Naive thymus-derived CD8-positive, alpha-beta T cell (primary cell): Measurements from ENCODE around the gene RNU6-9. TPM values are rescaled to one million over a fixed set of nuclear protein-coding genes. Genes with fewer than 3 reads are reported as not detected.
A peak's percentile ranks its signal among the peaks of the same experiment; 100 is the strongest.

Source experiments
- ATAC-seq, 2 donors: fragments of 150-1000 bp; cut with Tn5 transposase in 1 of 2; sonication (Bioruptor Pico), chemical (Tn5 transposase) in 1 of 2; 1 replicate in 1 of 2; 2 replicates in 1 of 2; pipeline ENCODE4 v1.10.0; 2021; ENCODE audit warnings: mild to moderate bottlenecking in 2 of 2, moderate library complexity in 2 of 2
- POLR2A ChIA-PET: fragments of 350-600 bp; sonication (Branson Sonifier 250); formaldehyde crosslinking; loops from one replicate; lab custom pipeline; 2021; ENCODE audit warnings: antibody characterized with exemption; lab: Charles Lee
- DNase-seq, 10 donors: peaks; one replicate each; pipeline versions ENCODE4 v3.0.0 to v3.0.0-alpha.2; 2020 to 2022
- H3K27ac Mint-ChIP-seq, 10 donors: one replicate each; pipeline ENCODE4 v1.8.0; 2020 to 2022; ENCODE audit warnings: mild to moderate bottlenecking in 10 of 10, mixed read lengths in 10 of 10, moderate library complexity in 4 of 10, inconsistent platforms in 1 of 10
- H3K27me3 Mint-ChIP-seq, 5 donors: one replicate each; pipeline ENCODE4 v1.8.0; 2021 to 2022; ENCODE audit warnings: mixed read lengths in 5 of 5
- H3K36me3 Mint-ChIP-seq, 3 donors: one replicate each; pipeline ENCODE4 v1.8.0; 2020 to 2022; ENCODE audit warnings: mixed read lengths in 3 of 3, mild to moderate bottlenecking in 2 of 3, inconsistent platforms in 1 of 3
- H3K4me1 Mint-ChIP-seq, 4 donors: one replicate each; pipeline ENCODE4 v1.8.0; 2021 to 2022; ENCODE audit warnings: mixed read lengths in 4 of 4
- H3K4me3 Mint-ChIP-seq, 10 donors: one replicate each; pipeline ENCODE4 v1.8.0; 2020 to 2022; ENCODE audit warnings: mild to moderate bottlenecking in 10 of 10, mixed read lengths in 10 of 10, moderate library complexity in 6 of 10, inconsistent platforms in 1 of 10
- H3K9me3 Mint-ChIP-seq, 9 donors: one replicate each; pipeline ENCODE4 v1.8.0; 2020 to 2022; ENCODE audit warnings: mixed read lengths in 9 of 9, mild to moderate bottlenecking in 3 of 9, inconsistent platforms in 1 of 9, moderate library complexity in 1 of 9
- polyA plus RNA-seq, 3 donors: library from polyadenylated mRNA; unstranded; fragments of 300-500 nt; fragmentation: Illumina TruSeq; gene quantifications; one replicate each; pipeline ENCODE4 v1.2.3, GENCODE V29; 2021
- total RNA-seq, 8 experiments: library from RNA in 2 of 8; stranded (reverse) in 2 of 8; gene quantifications; one replicate each; pipeline ENCODE4 v1.2.3 and lab custom pipeline; 2021 to 2026

Gene RNU6-9
- total and polyA plus RNA-seq, 5 experiments from 2014 or later, result not detected

GRCh38 chr19:896434-896833 lies 3.1 kb downstream of the RNU6-9 start:
- H3K9me3 Mint-ChIP-seq, result no peaks in the 10 kb centered on the region
- peaks cover 6 to 46% (median 20%) of the 10 kb centered on the region in 4 donors for H3K4me1 Mint-ChIP-seq
- POLR2A ChIA-PET, result interaction anchor here (0.8 to 14.3 kb wide), 6 partner anchors 9 to 33 kb away, joined by 3 to 376 read pairs (median 6); no protein-coding TSS in a partner anchor
- no peak overlapping the region for H3K4me3 Mint-ChIP-seq
- peak overlapping the region in 5 of 10 donors; percentile 21 to 57 (median 51) for H3K27ac Mint-ChIP-seq
- DNase-seq (no peak), ATAC-seq (no peak)
- peaks cover 0 to 6% (median 0%) of the 10 kb centered on the region in 5 donors for H3K27me3 Mint-ChIP-seq
- H3K36me3 Mint-ChIP-seq, result peaks cover 0 to 30% (median 6%) of the 10 kb centered on the region in 3 donors

- Mint-ChIP-seq H3K27ac (peak overlapping the region in 7 of 10 donors; percentile 8 to 57 (median 51)), H3K4me3 (no peak overlapping the region), H3K4me1 (peaks cover 6 to 45% (median 19%) of the 10 kb centered on the region in 4 donors), H3K9me3 (no peaks in the 10 kb centered on the region), H3K36me3 (peaks cover 0 to 32% (median 6%) of the 10 kb centered on the region in 3 donors), H3K27me3 (peaks cover 0 to 6% (median 0%) of the 10 kb centered on the region in 5 donors)
- ATAC-seq (no peak), DNase-seq (no peak)
- POLR2A ChIA-PET, result interaction anchor here (0.6 to 14.3 kb wide), 8 partner anchors 9 to 33 kb away, joined by 3 to 376 read pairs (median 6); no protein-coding TSS in a partner anchor
These were observed 3.7 kb downstream of the RNU6-9 start for GRCh38 chr19:896999-897398.

GRCh38 chr19:897442-898039 lies 4.3 kb downstream of the RNU6-9 start:
- ATAC-seq, result no peak
- peaks cover 6 to 45% (median 17%) of the 10 kb centered on the region in 4 donors for H3K4me1 Mint-ChIP-seq
- POLR2A ChIA-PET, result interaction anchor here (0.6 to 14.3 kb wide), 6 partner anchors 8 to 32 kb away, joined by 4 to 376 read pairs (median 8); no protein-coding TSS in a partner anchor

GRCh38 chr19:898663-899062 lies 5.4 kb downstream of the RNU6-9 start:
- H3K9me3 Mint-ChIP-seq, result no peaks in the 10 kb centered on the region
- H3K36me3 Mint-ChIP-seq, result peaks cover 0 to 38% (median 4%) of the 10 kb centered on the region in 3 donors
- peak overlapping the region in 6 of 10 donors; percentile 7 to 54 (median 44) for H3K4me3 Mint-ChIP-seq
- POLR2A ChIA-PET, result interaction anchor here (0.7 to 14.3 kb wide), 6 partner anchors 7 to 85 kb away, joined by 3 to 376 read pairs (median 3); no protein-coding TSS in a partner anchor
- DNase-seq, result peak in 8 of 10 donors; percentile 47 to 84 (median 63)
- H3K4me1 Mint-ChIP-seq, result peaks cover 2 to 42% (median 11%) of the 10 kb centered on the region in 4 donors
- H3K27me3 Mint-ChIP-seq, result peaks cover 0 to 3% (median 0%) of the 10 kb centered on the region in 5 donors
- H3K27ac Mint-ChIP-seq, result peak overlapping the region in 9 of 10 donors; percentile 38 to 92 (median 83)
- ATAC-seq, result peak; percentile 63 to 66

More at GRCh38 chr19:897442-898039, 4.3 kb downstream of the RNU6-9 start:
- Mint-ChIP-seq H3K27me3 (peaks cover 0 to 6% (median 0%) of the 10 kb centered on the region in 5 donors), H3K27ac (peak overlapping the region in 8 of 10 donors; percentile 9 to 69 (median 36)), H3K4me3 (peak overlapping the region in 1 of 10 donors; percentile 30), H3K9me3 (no peaks in the 10 kb centered on the region), H3K36me3 (peaks cover 0 to 34% (median 6%) of the 10 kb centered on the region in 3 donors)
- DNase-seq, result no peak

- peaks cover 5 to 40% (median 13%) of the 10 kb centered on the region in 4 donors for H3K4me1 Mint-ChIP-seq
- H3K36me3 Mint-ChIP-seq, result peaks cover 0 to 43% (median 4%) of the 10 kb centered on the region in 3 donors
- DNase-seq (no peak), ATAC-seq (no peak)
- POLR2A ChIA-PET, result interaction anchor here (1.1 to 14.3 kb wide), 4 partner anchors 7 to 34 kb away, joined by 3 to 376 read pairs (median 79); partner anchors contain the start of genes KISS1R and R3HDM4
- peaks cover 0 to 3% (median 0%) of the 10 kb centered on the region in 5 donors for H3K27me3 Mint-ChIP-seq
- H3K27ac Mint-ChIP-seq, result peak overlapping the region in 3 of 10 donors; percentile 48 to 89 (median 64)
- H3K9me3 Mint-ChIP-seq, result no peaks in the 10 kb centered on the region
- no peak overlapping the region for H3K4me3 Mint-ChIP-seq
These were observed 6.2 kb downstream of the RNU6-9 start for GRCh38 chr19:899336-900042.

- peaks cover 0 to 3% (median 0%) of the 10 kb centered on the region in 5 donors for H3K27me3 Mint-ChIP-seq
- H3K4me3 Mint-ChIP-seq, result no peak overlapping the region
- H3K36me3 Mint-ChIP-seq, result peaks cover 0 to 43% (median 4%) of the 10 kb centered on the region in 3 donors
- peak in 1 of 2 donors; percentile 8 for ATAC-seq
- POLR2A ChIA-PET, result interaction anchor here (11.8 to 14.3 kb wide), 2 partner anchors 6 to 17 kb away, joined by 155 to 376 read pairs; partner anchors contain the start of genes KISS1R and R3HDM4
- H3K4me1 Mint-ChIP-seq, result peaks cover 5 to 43% (median 14%) of the 10 kb centered on the region in 4 donors
- no peaks in the 10 kb centered on the region for H3K9me3 Mint-ChIP-seq
- peak overlapping the region in 2 of 10 donors; percentile 64 to 83 for H3K27ac Mint-ChIP-seq
- no peak for DNase-seq
These were observed 6.7 kb downstream of the RNU6-9 start for GRCh38 chr19:900043-900301.

- H3K9me3 Mint-ChIP-seq, result no peaks in the 10 kb centered on the region
- H3K27me3 Mint-ChIP-seq, result peaks cover 0 to 3% (median 0%) of the 10 kb centered on the region in 5 donors
- peak; percentile 33 to 62 for ATAC-seq
- peaks cover 0 to 43% (median 4%) of the 10 kb centered on the region in 3 donors for H3K36me3 Mint-ChIP-seq
- POLR2A ChIA-PET, result interaction anchor here (2.8 to 14.3 kb wide), 5 partner anchors 5 to 37 kb away, joined by 10 to 376 read pairs (median 155); partner anchors contain the start of genes KISS1R, MED16, R3HDM4 and RNU6-9
- H3K4me1 Mint-ChIP-seq, result peaks cover 5 to 46% (median 15%) of the 10 kb centered on the region in 4 donors
- no peak overlapping the region for H3K4me3 Mint-ChIP-seq
- peak overlapping the region in 5 of 10 donors; percentile 38 to 83 (median 51) for H3K27ac Mint-ChIP-seq
- DNase-seq, result peak in 2 of 10 donors; percentile 39 to 74
These were observed 7.2 kb downstream of the RNU6-9 start for GRCh38 chr19:900302-901111.

GRCh38 chr19:901216-902092 lies 8.2 kb downstream of the RNU6-9 start:
- DNase-seq (no peak), ATAC-seq (no peak)
- H3K9me3 Mint-ChIP-seq, result no peaks in the 10 kb centered on the region
- peaks cover 0 to 40% (median 4%) of the 10 kb centered on the region in 3 donors for H3K36me3 Mint-ChIP-seq
- POLR2A ChIA-PET, result interaction anchor here (0.6 to 14.3 kb wide), 8 partner anchors 5 to 52 kb away, joined by 3 to 376 read pairs (median 14); partner anchors contain the start of genes KISS1R, MED16, R3HDM4 and RNU6-9
- H3K4me3 Mint-ChIP-seq, result no peak overlapping the region
- peaks cover 5 to 56% (median 24%) of the 10 kb centered on the region in 4 donors for H3K4me1 Mint-ChIP-seq
- H3K27ac Mint-ChIP-seq, result peak overlapping the region in 8 of 10 donors; percentile 2 to 77 (median 38)
- peaks cover 0 to 3% (median 0%) of the 10 kb centered on the region in 5 donors for H3K27me3 Mint-ChIP-seq

- no peak for ATAC-seq
- Mint-ChIP-seq H3K36me3 (peaks cover 0 to 34% (median under 1%) of the 10 kb centered on the region in 3 donors), H3K27me3 (peaks cover 0 to 3% (median 0%) of the 10 kb centered on the region in 5 donors), H3K27ac (peak overlapping the region in 5 of 10 donors; percentile 11 to 65 (median 38)), H3K9me3 (no peaks in the 10 kb centered on the region), H3K4me1 (peaks cover 5 to 62% (median 29%) of the 10 kb centered on the region in 4 donors), H3K4me3 (no peak overlapping the region)
- POLR2A ChIA-PET, result interaction anchor here (0.6 to 11.8 kb wide), 7 partner anchors 8 to 52 kb away, joined by 3 to 376 read pairs (median 10); partner anchors contain the start of genes KISS1R, MED16, R3HDM4 and RNU6-9
- DNase-seq, result no peak
These were observed 8.7 kb downstream of the RNU6-9 start for GRCh38 chr19:902093-902370.

- Mint-ChIP-seq H3K4me1 (peaks cover 5 to 68% (median 36%) of the 10 kb centered on the region in 4 donors), H3K27ac (peak overlapping the region in 7 of 10 donors; percentile 34 to 59 (median 48)), H3K9me3 (no peaks in the 10 kb centered on the region), H3K27me3 (peaks cover 0 to 3% (median 0%) of the 10 kb centered on the region in 5 donors), H3K4me3 (peak overlapping the region in 2 of 10 donors; percentile 20 to 26), H3K36me3 (peaks cover 0 to 30% (median 0%) of the 10 kb centered on the region in 3 donors)
- no peak for ATAC-seq
- no peak for DNase-seq
- POLR2A ChIA-PET, result interaction anchor here (0.6 to 11.8 kb wide), 8 partner anchors 8 to 53 kb away, joined by 3 to 376 read pairs (median 6); partner anchors contain the start of genes KISS1R, MED16, R3HDM4 and RNU6-9
These were observed 9.4 kb downstream of the RNU6-9 start for GRCh38 chr19:902446-903226.
